ENCODE data around the gene GNAT3. TPM values are rescaled to one million over a fixed set of nuclear protein-coding genes. Genes with fewer than 3 reads are reported as not detected.

The GNAT3 gene
- total RNA-seq, 2 donors from 2014 or later: not detected

GRCh38 chr7:80444811-80445210 lies 67.1 kb downstream of the GNAT3 start:
- H3K27me3 Mint-ChIP-seq: no peaks in the 10 kb centered on the region
- no peak for DNase-seq
- no peak for ATAC-seq
- no peak overlapping the region for H3K4me3 Mint-ChIP-seq
- H3K9me3 ChIP-seq (ENCODE audit: control insufficient read depth, low read length, poor library complexity, severe bottlenecking): peaks cover 2% of the 10 kb centered on the region
- no peak overlapping the region for H3K27ac Mint-ChIP-seq
- H3K4me1 Mint-ChIP-seq: no peaks in the 10 kb centered on the region
- no peaks in the 10 kb centered on the region for H3K36me3 Mint-ChIP-seq (ENCODE audit: low read depth)

GRCh38 chr7:80443325-80443724 lies 68.5 kb downstream of the GNAT3 start:
- ATAC-seq: no peak

GRCh38 chr7:80440883-80441282 lies 71.0 kb downstream of the GNAT3 start:
- H3K4me3 Mint-ChIP-seq: no peak overlapping the region
- peaks cover 2% of the 10 kb centered on the region for H3K9me3 ChIP-seq (ENCODE audit: control insufficient read depth, low read length, poor library complexity, severe bottlenecking)
- no peaks in the 10 kb centered on the region for H3K36me3 Mint-ChIP-seq (ENCODE audit: low read depth)
- H3K27me3 Mint-ChIP-seq: no peaks in the 10 kb centered on the region
- H3K4me1 Mint-ChIP-seq: no peaks in the 10 kb centered on the region
- DNase-seq: no peak
- H3K27ac Mint-ChIP-seq: no peak overlapping the region
- no peak for ATAC-seq

More at GRCh38 chr7:80443325-80443724, 68.5 kb downstream of the GNAT3 start:
- Mint-ChIP-seq H3K36me3 (ENCODE audit: low read depth) (no peaks in the 10 kb centered on the region), H3K4me3 (no peak overlapping the region), H3K27me3 (no peaks in the 10 kb centered on the region), H3K27ac (no peak overlapping the region), H3K4me1 (no peaks in the 10 kb centered on the region)
- no peak for DNase-seq
- H3K9me3 ChIP-seq (ENCODE audit: control insufficient read depth, low read length, poor library complexity, severe bottlenecking): peaks cover 2% of the 10 kb centered on the region

- Mint-ChIP-seq H3K36me3 (ENCODE audit: low read depth) (no peaks in the 10 kb centered on the region), H3K4me3 (no peak overlapping the region), H3K27ac (no peak overlapping the region), H3K4me1 (no peaks in the 10 kb centered on the region), H3K27me3 (no peaks in the 10 kb centered on the region)
- DNase-seq: no peak
- peaks cover 2% of the 10 kb centered on the region for H3K9me3 ChIP-seq (ENCODE audit: control insufficient read depth, low read length, poor library complexity, severe bottlenecking)
- no peak for ATAC-seq
Observed at GRCh38 chr7:80439894-80440821, 71.7 kb downstream of the GNAT3 start.

GRCh38 chr7:80435521-80435920 lies 76.3 kb downstream of the GNAT3 start:
- Mint-ChIP-seq H3K27ac (no peak overlapping the region), H3K36me3 (ENCODE audit: low read depth) (no peaks in the 10 kb centered on the region), H3K27me3 (no peaks in the 10 kb centered on the region), H3K4me1 (no peaks in the 10 kb centered on the region), H3K4me3 (no peak overlapping the region)
- ATAC-seq: no peak
- no peak for DNase-seq
- H3K9me3 ChIP-seq (ENCODE audit: control insufficient read depth, low read length, poor library complexity, severe bottlenecking): no peaks in the 10 kb centered on the region

GRCh38 chr7:80434047-80434446 lies 77.8 kb downstream of the GNAT3 start:
- Mint-ChIP-seq H3K4me3 (no peak overlapping the region), H3K27me3 (no peaks in the 10 kb centered on the region)
- no peak for ATAC-seq

GRCh38 chr7:80432166-80432565 lies 79.7 kb downstream of the GNAT3 start:
- no peak overlapping the region for H3K4me3 Mint-ChIP-seq
- no peaks in the 10 kb centered on the region for H3K36me3 Mint-ChIP-seq (ENCODE audit: low read depth)
- no peak for ATAC-seq
- DNase-seq: no peak
- no peaks in the 10 kb centered on the region for H3K4me1 Mint-ChIP-seq
- H3K27ac Mint-ChIP-seq: no peak overlapping the region
- H3K27me3 Mint-ChIP-seq: no peaks in the 10 kb centered on the region
- no peaks in the 10 kb centered on the region for H3K9me3 ChIP-seq (ENCODE audit: control insufficient read depth, low read length, poor library complexity, severe bottlenecking)

More at GRCh38 chr7:80434047-80434446, 77.8 kb downstream of the GNAT3 start:
- DNase-seq: no peak
- H3K27ac Mint-ChIP-seq: no peak overlapping the region
- no peaks in the 10 kb centered on the region for H3K4me1 Mint-ChIP-seq
- no peaks in the 10 kb centered on the region for H3K9me3 ChIP-seq (ENCODE audit: control insufficient read depth, low read length, poor library complexity, severe bottlenecking)
- H3K36me3 Mint-ChIP-seq (ENCODE audit: low read depth): no peaks in the 10 kb centered on the region

- no peaks in the 10 kb centered on the region for H3K27me3 Mint-ChIP-seq
- no peaks in the 10 kb centered on the region for H3K4me1 Mint-ChIP-seq
- H3K36me3 Mint-ChIP-seq (ENCODE audit: low read depth): no peaks in the 10 kb centered on the region
Observed at GRCh38 chr7:80429181-80429580, 82.7 kb downstream of the GNAT3 start.

GRCh38 chr7:80428161-80429054 lies 83.5 kb downstream of the GNAT3 start:
- no peak overlapping the region for H3K27ac Mint-ChIP-seq
- no peaks in the 10 kb centered on the region for H3K27me3 Mint-ChIP-seq
- no peak overlapping the region for H3K4me3 Mint-ChIP-seq
- DNase-seq (no peak), ATAC-seq (no peak)
- no peaks in the 10 kb centered on the region for H3K36me3 Mint-ChIP-seq (ENCODE audit: low read depth)
- H3K4me1 Mint-ChIP-seq: no peaks in the 10 kb centered on the region
- H3K9me3 ChIP-seq (ENCODE audit: control insufficient read depth, low read length, poor library complexity, severe bottlenecking): no peaks in the 10 kb centered on the region

More at GRCh38 chr7:80429181-80429580, 82.7 kb downstream of the GNAT3 start:
- H3K4me3 Mint-ChIP-seq: no peak overlapping the region
- H3K27ac Mint-ChIP-seq: no peak overlapping the region
- ATAC-seq (no peak), DNase-seq (no peak)
- no peaks in the 10 kb centered on the region for H3K9me3 ChIP-seq (ENCODE audit: control insufficient read depth, low read length, poor library complexity, severe bottlenecking)

GRCh38 chr7:80427218-80427617 lies 84.6 kb downstream of the GNAT3 start:
- no peaks in the 10 kb centered on the region for H3K36me3 Mint-ChIP-seq (ENCODE audit: low read depth)
- DNase-seq (no peak), ATAC-seq (no peak)
- H3K27me3 Mint-ChIP-seq: no peaks in the 10 kb centered on the region
- no peak overlapping the region for H3K4me3 Mint-ChIP-seq
- no peaks in the 10 kb centered on the region for H3K9me3 ChIP-seq (ENCODE audit: control insufficient read depth, low read length, poor library complexity, severe bottlenecking)
- H3K4me1 Mint-ChIP-seq: no peaks in the 10 kb centered on the region
- H3K27ac Mint-ChIP-seq: no peak overlapping the region

- Mint-ChIP-seq H3K27ac (no peak overlapping the region), H3K36me3 (ENCODE audit: low read depth) (no peaks in the 10 kb centered on the region), H3K4me1 (no peaks in the 10 kb centered on the region), H3K4me3 (no peak overlapping the region), H3K27me3 (no peaks in the 10 kb centered on the region)
- DNase-seq (no peak), ATAC-seq (no peak)
- H3K9me3 ChIP-seq (ENCODE audit: control insufficient read depth, low read length, poor library complexity, severe bottlenecking): no peaks in the 10 kb centered on the region
Observed at GRCh38 chr7:80420876-80421275, 91.0 kb downstream of the GNAT3 start.

GRCh38 chr7:80417211-80417793 lies 94.6 kb downstream of the GNAT3 start:
- Mint-ChIP-seq H3K36me3 (ENCODE audit: low read depth) (no peaks in the 10 kb centered on the region), H3K27ac (no peak overlapping the region), H3K4me3 (no peak overlapping the region), H3K4me1 (no peaks in the 10 kb centered on the region), H3K27me3 (no peaks in the 10 kb centered on the region)
- H3K9me3 ChIP-seq (ENCODE audit: control insufficient read depth, low read length, poor library complexity, severe bottlenecking): no peaks in the 10 kb centered on the region
- ATAC-seq (no peak), DNase-seq (no peak)

- DNase-seq: no peak
- no peak overlapping the region for H3K27ac Mint-ChIP-seq
- no peaks in the 10 kb centered on the region for H3K9me3 ChIP-seq (ENCODE audit: control insufficient read depth, low read length, poor library complexity, severe bottlenecking)
- no peak for ATAC-seq
- H3K4me3 Mint-ChIP-seq: no peak overlapping the region
- H3K4me1 Mint-ChIP-seq: no peaks in the 10 kb centered on the region
- H3K36me3 Mint-ChIP-seq (ENCODE audit: low read depth): no peaks in the 10 kb centered on the region
- no peaks in the 10 kb centered on the region for H3K27me3 Mint-ChIP-seq
Observed at GRCh38 chr7:80415522-80415921, 96.3 kb downstream of the GNAT3 start.
